Colonic mucosa (tissue), 4 donors: Measurements from ENCODE around the gene CCNL1. TPM values are rescaled to one million over a fixed set of nuclear protein-coding genes. Genes with fewer than 3 reads are reported as not detected.
"Not testable (repeated sequence)": the region's sequence is repeated elsewhere in the genome, so short reads cannot be mapped to it uniquely, and the experiment has no call there.

Experiments
- DNase-seq: peaks from one replicate; pipeline ENCODE4 v3.0.0-alpha.2; 2020
- H3K27ac ChIP-seq: fragments of 200-600 bp; one replicate; pipeline ENCODE4 v1.8.0; 2021
- H3K27me3 ChIP-seq: fragments of 200-600 bp; one replicate; pipeline ENCODE4 v1.8.0; 2021
- H3K36me3 ChIP-seq: fragments of 200-600 bp; one replicate; pipeline ENCODE4 v1.8.0; 2021
- H3K4me1 ChIP-seq: fragments of 200-600 bp; one replicate; pipeline ENCODE4 v1.8.0; 2021; ENCODE audit warnings: mild to moderate bottlenecking
- H3K4me3 ChIP-seq: fragments of 200-600 bp; one replicate; pipeline ENCODE4 v1.8.0; 2021
- H3K9ac ChIP-seq, 2 donors: one replicate each; pipeline ENCODE4 v1.7.0; 2013; ENCODE audit warnings: control low read depth in 2 of 2, low read depth in 2 of 2, low read length in 2 of 2
- H3K9me3 ChIP-seq: fragments of 200-600 bp; one replicate; pipeline ENCODE4 v1.8.0; 2021
- intact Hi-C: fragments of 100-400 bp; cut with DNase I; formaldehyde crosslinking; loops from one replicate; pipeline ENCODE4 v1.14.1; 2022
- total RNA-seq, 2 donors: library from RNA; stranded (reverse); fragmentation: NEBNext Ultra II Directional in 1 of 2; extraction: Animal tissue kit (Norgen Biotek cat#: 25700) in 1 of 2; gene quantifications; one replicate each; pipeline ENCODE4 v1.2.1, GENCODE V29; 2021
- TF ChIP-seq, protein P1 (sequence below): fragments of 200-600 bp; IDR thresholded peaks from one replicate; pipeline ENCODE4 v1.8.0; 2022; ENCODE audit warnings: antibody characterized with exemption, mild to moderate bottlenecking
- donor health status: healthy.
- donor health status: DM: no; HTN: no; CAD: no.
- donor health status: DM: no; HTN: no; CAD: no.

CCNL1 gene
- total RNA-seq, 2 donors from 2014 or later = 76.4 to 103 TPM

- no peaks in the 10 kb centered on the region for H3K27me3 ChIP-seq
- no peak for DNase-seq
- H3K27ac ChIP-seq = no peak overlapping the region
- H3K9me3 ChIP-seq = no peaks in the 10 kb centered on the region
- intact Hi-C loops = no loop called here
- H3K36me3 ChIP-seq = no peaks in the 10 kb centered on the region
- TF ChIP-seq, protein P1, sequence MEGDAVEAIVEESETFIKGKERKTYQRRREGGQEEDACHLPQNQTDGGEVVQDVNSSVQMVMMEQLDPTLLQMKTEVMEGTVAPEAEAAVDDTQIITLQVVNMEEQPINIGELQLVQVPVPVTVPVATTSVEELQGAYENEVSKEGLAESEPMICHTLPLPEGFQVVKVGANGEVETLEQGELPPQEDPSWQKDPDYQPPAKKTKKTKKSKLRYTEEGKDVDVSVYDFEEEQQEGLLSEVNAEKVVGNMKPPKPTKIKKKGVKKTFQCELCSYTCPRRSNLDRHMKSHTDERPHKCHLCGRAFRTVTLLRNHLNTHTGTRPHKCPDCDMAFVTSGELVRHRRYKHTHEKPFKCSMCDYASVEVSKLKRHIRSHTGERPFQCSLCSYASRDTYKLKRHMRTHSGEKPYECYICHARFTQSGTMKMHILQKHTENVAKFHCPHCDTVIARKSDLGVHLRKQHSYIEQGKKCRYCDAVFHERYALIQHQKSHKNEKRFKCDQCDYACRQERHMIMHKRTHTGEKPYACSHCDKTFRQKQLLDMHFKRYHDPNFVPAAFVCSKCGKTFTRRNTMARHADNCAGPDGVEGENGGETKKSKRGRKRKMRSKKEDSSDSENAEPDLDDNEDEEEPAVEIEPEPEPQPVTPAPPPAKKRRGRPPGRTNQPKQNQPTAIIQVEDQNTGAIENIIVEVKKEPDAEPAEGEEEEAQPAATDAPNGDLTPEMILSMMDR = no peak
- H3K4me1 ChIP-seq = no peaks in the 10 kb centered on the region
- no peak overlapping the region for H3K9ac ChIP-seq
- H3K4me3 ChIP-seq = no peak overlapping the region
Measured at GRCh38 chr3:157195965-157196364, 36.0 kb upstream of the CCNL1 start.

- intact Hi-C loops, H3K9ac ChIP-seq, H3K27me3 ChIP-seq, H3K36me3 ChIP-seq, H3K4me1 ChIP-seq, H3K9me3 ChIP-seq, H3K4me3 ChIP-seq, DNase-seq, H3K27ac ChIP-seq: not testable (repeated sequence)
Measured at GRCh38 chr3:157191149-157191548, 31.2 kb upstream of the CCNL1 start.

DNA sequence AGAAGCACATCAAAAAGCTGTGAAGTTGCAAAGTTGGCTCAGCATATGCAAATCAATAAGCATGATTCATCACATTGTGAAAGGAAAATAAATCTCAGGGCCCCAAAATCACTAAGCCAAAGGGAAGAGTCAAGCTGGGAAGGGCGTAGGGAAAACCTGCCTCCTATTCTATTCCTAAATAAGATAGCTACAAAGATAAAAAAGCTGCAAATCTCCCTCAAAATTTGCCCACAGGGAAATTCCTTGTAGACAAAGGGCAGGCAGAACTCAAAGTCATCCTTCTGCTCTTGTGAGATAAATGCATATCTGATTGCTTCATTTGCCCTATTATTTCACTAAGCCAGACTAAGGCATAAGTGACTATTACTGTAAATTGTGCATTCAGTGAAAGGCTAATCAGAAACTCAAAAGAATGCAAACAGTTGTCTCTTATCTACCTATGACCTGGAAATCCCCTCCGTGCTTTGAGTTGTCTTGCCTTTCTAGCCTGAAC, 30.5 kb upstream of the CCNL1 start:
- Histone ChIP-seq H3K27ac (no peak overlapping the region), H3K36me3 (no peaks in the 10 kb centered on the region), H3K27me3 (no peaks in the 10 kb centered on the region), H3K4me3 (no peak overlapping the region), H3K9me3 (no peaks in the 10 kb centered on the region), H3K9ac (no peak overlapping the region), H3K4me1 (no peaks in the 10 kb centered on the region)
- TF ChIP-seq, protein P1 = no peak
- no peak for DNase-seq
- intact Hi-C loops = no loop called here

GRCh38 chr3:157188391-157188790, 28.4 kb upstream of the CCNL1 start:
- H3K4me1 ChIP-seq = no peaks in the 10 kb centered on the region
- H3K4me3 ChIP-seq = no peak overlapping the region
- H3K27ac ChIP-seq = no peak overlapping the region
- H3K9me3 ChIP-seq = no peaks in the 10 kb centered on the region
- no peaks in the 10 kb centered on the region for H3K27me3 ChIP-seq
- DNase-seq = no peak
- H3K9ac ChIP-seq = no peak overlapping the region
- intact Hi-C loops = no loop called here
- TF ChIP-seq, protein P1 = no peak
- H3K36me3 ChIP-seq = no peaks in the 10 kb centered on the region

DNA sequence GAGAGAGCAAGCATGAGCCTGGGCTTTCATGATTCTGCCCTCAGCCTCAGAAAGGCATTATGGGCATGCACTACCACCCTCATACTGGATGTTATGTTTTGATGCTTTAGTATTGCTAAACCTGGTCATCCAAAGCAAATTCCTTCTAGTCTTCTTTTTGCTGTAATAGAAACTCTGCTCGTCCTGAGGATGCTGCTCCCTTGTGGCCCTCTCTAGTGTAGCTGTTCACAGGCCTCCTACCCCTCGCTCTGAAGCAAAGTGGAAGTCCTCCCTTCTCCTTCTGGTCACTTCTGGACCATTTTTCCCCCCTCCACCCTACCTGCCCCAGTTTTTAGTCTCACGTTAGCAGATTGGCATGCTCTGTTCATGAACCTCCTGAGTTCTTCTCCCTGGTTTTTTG, 22.9 kb upstream of the CCNL1 start:
- no peaks in the 10 kb centered on the region for H3K4me1 ChIP-seq
- H3K4me3 ChIP-seq = no peak overlapping the region
- intact Hi-C loops = no loop called here
- no peak overlapping the region for H3K27ac ChIP-seq
- no peaks in the 10 kb centered on the region for H3K27me3 ChIP-seq
- H3K9ac ChIP-seq = no peak overlapping the region
- TF ChIP-seq, protein P1 = no peak
- no peaks in the 10 kb centered on the region for H3K36me3 ChIP-seq
- no peaks in the 10 kb centered on the region for H3K9me3 ChIP-seq
- no peak for DNase-seq

DNA sequence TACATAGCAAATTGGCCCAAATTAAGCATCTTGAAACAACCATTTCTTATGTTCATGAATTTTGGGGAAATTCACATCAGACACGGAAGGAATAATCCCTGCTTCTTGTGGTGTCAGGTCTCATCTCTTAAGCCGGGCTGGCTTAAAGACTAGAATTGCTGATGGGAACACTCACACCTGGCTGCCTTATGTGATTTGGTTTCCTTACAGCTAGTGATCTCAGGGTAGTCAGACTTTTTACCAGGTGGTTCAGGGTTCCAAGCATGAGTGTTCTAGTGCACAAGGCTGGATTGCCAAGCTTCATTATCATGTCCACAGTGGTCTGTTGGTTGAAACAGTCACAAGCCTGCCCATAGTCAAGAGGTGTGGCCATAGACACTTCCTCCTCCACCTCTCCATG, 20.3 kb upstream of the CCNL1 start:
- Histone ChIP-seq H3K9ac (no peak overlapping the region), H3K4me1 (no peaks in the 10 kb centered on the region), H3K4me3 (no peak overlapping the region), H3K27ac (no peak overlapping the region), H3K36me3 (no peaks in the 10 kb centered on the region), H3K9me3 (no peaks in the 10 kb centered on the region), H3K27me3 (no peaks in the 10 kb centered on the region)
- DNase-seq = no peak
- intact Hi-C loops = no loop called here
- TF ChIP-seq, protein P1 = no peak
